DND-41 (cell line): ENCODE measurements around the gene AUTS2.

Source experiments
- ATAC-seq: fragments of 200-7000 bp; cut with Tn5 transposase; 3 replicates; pipeline ENCODE4 v1.9.1; 2021; ENCODE audit warnings: low read depth; ENCODE audit not compliant: insufficient read depth
- DNase-seq: peaks from one replicate; pipeline ENCODE4 v3.0.0-alpha.2; 2020
- H2AFZ ChIP-seq: 2 replicates; pipeline ENCODE4 v1.6.0; 2012; ENCODE audit warnings: low read depth, low read length
- H3K27ac ChIP-seq: 2 replicates; pipeline ENCODE4 v1.5.1; 2012; ENCODE audit warnings: low read length, inconsistent platforms
- H3K27me3 ChIP-seq: fragments of 200-600 bp; sonication (generic); 2 replicates; pipeline ENCODE4 v1.6.0; 2012; ENCODE audit warnings: low read length, mild to moderate bottlenecking, inconsistent platforms; ENCODE audit not compliant: insufficient read depth, poor library complexity
- H3K36me3 ChIP-seq: 2 replicates; pipeline ENCODE4 v1.5.1; 2012; ENCODE audit warnings: low read length, inconsistent platforms; ENCODE audit not compliant: insufficient read depth
- H3K4me1 ChIP-seq: 2 replicates; pipeline ENCODE4 v1.5.1; 2012; ENCODE audit warnings: mild to moderate bottlenecking, low read length; ENCODE audit not compliant: insufficient read depth
- H3K4me2 ChIP-seq: 2 replicates; pipeline ENCODE4 v1.6.0; 2012; ENCODE audit warnings: mild to moderate bottlenecking, moderate library complexity, low read length, inconsistent platforms; ENCODE audit not compliant: insufficient read depth
- H3K4me3 ChIP-seq, 2 experiments: fragments of 200-600 bp in 1 of 2; shearing (Covaris generic) in 1 of 2; 2 replicates each; pipeline ENCODE4 v1.5.1; 2012 to 2016; ENCODE audit warnings: inconsistent platforms in 2 of 2, low read length in 2 of 2, mild to moderate bottlenecking in 2 of 2, low read depth in 1 of 2, moderate library complexity in 1 of 2
- H3K79me2 ChIP-seq: 2 replicates; pipeline ENCODE4 v1.6.0; 2012; ENCODE audit warnings: low read length, inconsistent platforms; ENCODE audit not compliant: insufficient read depth
- H3K9ac ChIP-seq: 2 replicates; pipeline ENCODE4 v1.6.0; 2012; ENCODE audit warnings: low read depth, mild to moderate bottlenecking, inconsistent platforms, low read length, moderate library complexity
- H3K9me3 ChIP-seq: 2 replicates; pipeline ENCODE4 v1.5.1; 2012; ENCODE audit warnings: low read length, moderate library complexity, mild to moderate bottlenecking, inconsistent platforms; ENCODE audit not compliant: insufficient read depth, severe bottlenecking
- H4K20me1 ChIP-seq: 2 replicates; pipeline ENCODE4 v1.6.0; 2012; ENCODE audit warnings: low read length; ENCODE audit not compliant: insufficient read depth
- CTCF ChIP-seq: IDR thresholded peaks from 2 replicates; pipeline ENCODE4 v1.5.1; 2012; ENCODE audit warnings: borderline replicate concordance, low read length, moderate library complexity, mild to moderate bottlenecking; ENCODE audit not compliant: poor library complexity, severe bottlenecking; ENCODE audit errors: extremely low read depth
- EZH2 ChIP-seq: IDR thresholded peaks from 3 replicates; pipeline ENCODE4 v1.6.1; 2012; ENCODE audit warnings: borderline replicate concordance, low read depth, mild to moderate bottlenecking, moderate library complexity, low read length, inconsistent platforms; ENCODE audit not compliant: severe bottlenecking

The AUTS2 gene

GRCh38 chr7:70612811-70613210, 1014.5 kb downstream of the AUTS2 start:
- Histone ChIP-seq H3K9ac (no peak overlapping the region), H3K27ac (no peak overlapping the region), H3K4me3 (no peak overlapping the region), H4K20me1 (0 out of 2 replicates have a peak, but pooled peaks cover 4% of the 10 kb centered on the region), H3K9me3 (no peaks in the 10 kb centered on the region), H2AFZ (no peak overlapping the region), H3K4me2 (no peak overlapping the region), H3K27me3 (no peaks in the 10 kb centered on the region), H3K36me3 (no peaks in the 10 kb centered on the region), H3K4me1 (no peaks in the 10 kb centered on the region), H3K79me2 (no peaks in the 10 kb centered on the region)
- ATAC-seq (no peak), DNase-seq (no peak)
- TF ChIP-seq EZH2 (no peak), CTCF (no peak)

- Histone ChIP-seq H3K27me3 (no peaks in the 10 kb centered on the region), H3K79me2 (no peaks in the 10 kb centered on the region), H2AFZ (no peak overlapping the region), H4K20me1 (0 out of 2 replicates have a peak, but pooled peaks cover 4% of the 10 kb centered on the region), H3K36me3 (no peaks in the 10 kb centered on the region), H3K4me2 (no peak overlapping the region), H3K9me3 (no peaks in the 10 kb centered on the region), H3K4me1 (no peaks in the 10 kb centered on the region), H3K9ac (no peak overlapping the region), H3K4me3 (no peak overlapping the region), H3K27ac (no peak overlapping the region)
- TF ChIP-seq CTCF, result no peak
- no peak for TF ChIP-seq EZH2
- no peak for DNase-seq
- ATAC-seq, result peak; percentile 42; the same call in 1 of the 3 replicates
These were observed 1016.2 kb downstream of the AUTS2 start for GRCh38 chr7:70614237-70615045.

- 0 out of 2 replicates have a peak, but pooled peaks cover 4% of the 10 kb centered on the region for H4K20me1 ChIP-seq
- H3K4me1 ChIP-seq, result no peaks in the 10 kb centered on the region
- no peaks in the 10 kb centered on the region for H3K9me3 ChIP-seq
- no peaks in the 10 kb centered on the region for H3K79me2 ChIP-seq
- no peak overlapping the region for H3K27ac ChIP-seq
- no peaks in the 10 kb centered on the region for H3K27me3 ChIP-seq
- no peak overlapping the region for H3K4me3 ChIP-seq
- H2AFZ ChIP-seq, result no peak overlapping the region
- no peak overlapping the region for H3K9ac ChIP-seq
- no peak overlapping the region for H3K4me2 ChIP-seq
- DNase-seq (no peak), ATAC-seq (no peak)
- H3K36me3 ChIP-seq, result no peaks in the 10 kb centered on the region
- no peak for TF ChIP-seq EZH2
- no peak for TF ChIP-seq CTCF
These were observed 1016.9 kb downstream of the AUTS2 start for GRCh38 chr7:70615066-70615606.
